ENCODE data around the gene XRCC6. TPM values are rescaled to one million over a fixed set of nuclear protein-coding genes. Genes with fewer than 3 reads are reported as not detected.
"Not testable (repeated sequence)": the region's sequence is repeated elsewhere in the genome, so short reads cannot be mapped to it uniquely, and the experiment has no call there.

XRCC6 gene
- total RNA-seq, 4 donors from 2014 or later: 141 to 200 (median 178) TPM

GRCh38 chr22:41664490-41664889 lies 43.4 kb downstream of the XRCC6 start:
- Histone ChIP-seq H3K36me3 (peaks cover 3 to 58% (median 20%) of the 10 kb centered on the region in 3 donors), H3K27ac (no peak overlapping the region), H3K4me3 (no peak overlapping the region), H3K27me3 (no peaks in the 10 kb centered on the region), H3K4me1 (peaks cover 0 to 13% (median 0%) of the 10 kb centered on the region in 4 donors), H3K9me3 (no peaks in the 10 kb centered on the region)
- TF ChIP-seq, protein P1, sequence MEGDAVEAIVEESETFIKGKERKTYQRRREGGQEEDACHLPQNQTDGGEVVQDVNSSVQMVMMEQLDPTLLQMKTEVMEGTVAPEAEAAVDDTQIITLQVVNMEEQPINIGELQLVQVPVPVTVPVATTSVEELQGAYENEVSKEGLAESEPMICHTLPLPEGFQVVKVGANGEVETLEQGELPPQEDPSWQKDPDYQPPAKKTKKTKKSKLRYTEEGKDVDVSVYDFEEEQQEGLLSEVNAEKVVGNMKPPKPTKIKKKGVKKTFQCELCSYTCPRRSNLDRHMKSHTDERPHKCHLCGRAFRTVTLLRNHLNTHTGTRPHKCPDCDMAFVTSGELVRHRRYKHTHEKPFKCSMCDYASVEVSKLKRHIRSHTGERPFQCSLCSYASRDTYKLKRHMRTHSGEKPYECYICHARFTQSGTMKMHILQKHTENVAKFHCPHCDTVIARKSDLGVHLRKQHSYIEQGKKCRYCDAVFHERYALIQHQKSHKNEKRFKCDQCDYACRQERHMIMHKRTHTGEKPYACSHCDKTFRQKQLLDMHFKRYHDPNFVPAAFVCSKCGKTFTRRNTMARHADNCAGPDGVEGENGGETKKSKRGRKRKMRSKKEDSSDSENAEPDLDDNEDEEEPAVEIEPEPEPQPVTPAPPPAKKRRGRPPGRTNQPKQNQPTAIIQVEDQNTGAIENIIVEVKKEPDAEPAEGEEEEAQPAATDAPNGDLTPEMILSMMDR (IDR thresholded peaks at IDR 0.05): no peak
- TF ChIP-seq POLR2A (IDR thresholded peaks at IDR 0.05) (no peak), EP300 (IDR thresholded peaks at IDR 0.05) (no peak)
- no peak for DNase-seq (ENCODE audit: low spot score in 2 of 2)

GRCh38 chr22:41664951-41665350 lies 43.9 kb downstream of the XRCC6 start:
- 82 to 86% methylated on average over 3 of the region's 3 CpGs for WGBS, 2 donors
- Histone ChIP-seq H3K27me3 (no peaks in the 10 kb centered on the region), H3K36me3 (peaks cover 3 to 53% (median 20%) of the 10 kb centered on the region in 3 donors), H3K27ac (no peak overlapping the region), H3K4me1 (peaks cover 0 to 13% (median 0%) of the 10 kb centered on the region in 4 donors), H3K9me3 (no peaks in the 10 kb centered on the region), H3K4me3 (no peak overlapping the region)
- no peak for TF ChIP-seq EP300 (IDR thresholded peaks at IDR 0.05)
- TF ChIP-seq, protein P1 (IDR thresholded peaks at IDR 0.05): no peak
- no peak for TF ChIP-seq POLR2A (IDR thresholded peaks at IDR 0.05)
- DNase-seq (ENCODE audit: low spot score in 2 of 2): no peak

GRCh38 chr22:41668971-41669911 lies 48.1 kb downstream of the XRCC6 start:
- H3K4me1 ChIP-seq: peaks cover 0 to 13% (median 0%) of the 10 kb centered on the region in 4 donors
- peaks cover 0 to 35% (median 2%) of the 10 kb centered on the region in 3 donors for H3K36me3 ChIP-seq
- DNase-seq (ENCODE audit: low spot score in 2 of 2): no peak
- TF ChIP-seq EP300 (IDR thresholded peaks at IDR 0.05) (no peak), POLR2A (IDR thresholded peaks at IDR 0.05) (no peak)
- TF ChIP-seq, protein P1 (IDR thresholded peaks at IDR 0.05): no peak
- 90% methylated on average over 21 of the region's 21 CpGs for WGBS, 2 donors
- no peak overlapping the region for H3K27ac ChIP-seq
- H3K4me3 ChIP-seq: no peak overlapping the region
- no peaks in the 10 kb centered on the region for H3K9me3 ChIP-seq
- H3K27me3 ChIP-seq: no peaks in the 10 kb centered on the region

GRCh38 chr22:41672096-41672495 lies 51.0 kb downstream of the XRCC6 start:
- peaks cover 0 to 43% (median 6%) of the 10 kb centered on the region in 3 donors for H3K36me3 ChIP-seq
- DNase-seq (ENCODE audit: low spot score in 2 of 2); H3K27ac ChIP-seq; H3K9me3 ChIP-seq; H3K27me3 ChIP-seq; H3K4me3 ChIP-seq; H3K4me1 ChIP-seq: not testable (repeated sequence)
- WGBS, 2 donors: 90 to 94% methylated on average over 10 of the region's 10 CpGs

- Histone ChIP-seq H3K4me1 (no peaks in the 10 kb centered on the region), H3K27me3 (no peaks in the 10 kb centered on the region), H3K36me3 (peaks cover 0 to 51% (median 6%) of the 10 kb centered on the region in 3 donors), H3K27ac (no peak overlapping the region), H3K9me3 (no peaks in the 10 kb centered on the region), H3K4me3 (no peak overlapping the region)
- no peak for DNase-seq (ENCODE audit: low spot score in 2 of 2)
- no peak for TF ChIP-seq POLR2A (IDR thresholded peaks at IDR 0.05)
- TF ChIP-seq, protein P1 (IDR thresholded peaks at IDR 0.05): peak in 2 of 5 experiments; percentile 7 to 16
- 64 to 85% methylated on average over 6 of the region's 6 CpGs for WGBS, 2 donors
Observed at GRCh38 chr22:41672780-41673509, 51.9 kb downstream of the XRCC6 start.
